Measurements from ENCODE around the gene BCAS3. TPM values are rescaled to one million over a fixed set of nuclear protein-coding genes. Genes with fewer than 3 reads are reported as not detected.

BCAS3 gene
- total and polyA plus RNA-seq, 2 donors (not counting 1 experiment from before 2014, with no cell fraction given): 13.9 to 73.4 TPM

- Histone ChIP-seq H3K4me3 (ENCODE audit: control extremely low read depth in 1 of 5, extremely low read depth in 1 of 5, insufficient read depth in 1 of 5, low read depth in 2 of 5, low read length in 4 of 5) (no peak overlapping the region), H3K4me2 (replicated peaks; ENCODE audit: low read depth, low read length, poor library complexity, severe bottlenecking) (no peak overlapping the region), H3K36me3 (replicated peaks in 1 of 2; ENCODE audit: control extremely low read depth in 1 of 2, control insufficient read depth in 1 of 2, extremely low read depth in 1 of 2, insufficient read depth in 2 of 2, low read length in 1 of 2) (no peaks in the 10 kb centered on the region), H2AFZ (ENCODE audit: insufficient read depth, low read depth, low read length, poor library complexity, severe bottlenecking) (no peak overlapping the region), H3K27ac (ENCODE audit: low read length in 2 of 2) (no peak overlapping the region), H3K4me1 (ENCODE audit: control insufficient read depth in 2 of 2, insufficient read depth in 2 of 2, low read length in 2 of 2) (no peaks in the 10 kb centered on the region), H3K27me3 (replicated peaks in 1 of 4; ENCODE audit: control extremely low read depth in 1 of 4, control insufficient read depth in 3 of 4, insufficient read depth in 4 of 4, low read length in 3 of 4) (no peaks in the 10 kb centered on the region), H4K20me1 (ENCODE audit: control insufficient read depth, insufficient read depth, low read length, poor library complexity, severe bottlenecking) (no peaks in the 10 kb centered on the region), H3K9ac (ENCODE audit: low read length) (no peak overlapping the region), H3K9me3 (ENCODE audit: control extremely low read depth in 1 of 3, control insufficient read depth in 2 of 3, insufficient read depth in 1 of 3, low read length in 2 of 3) (peaks cover 0 to 4% (median 2%) of the 10 kb centered on the region in 3 donors), H3K79me2 (ENCODE audit: control insufficient read depth, insufficient read depth, low read length) (no peaks in the 10 kb centered on the region)
- no peak overlapping the region for H3K4me3 Mint-ChIP-seq
- ATAC-seq (ENCODE audit: low read depth): no peak
- intact Hi-C loops (cut with micrococcal nuclease): no loop called here
- ChIA-PET POLR2A (no interaction called here), CTCF (no interaction called here)
- H3K27ac Mint-ChIP-seq: no peak overlapping the region
- no peak for DNase-seq
- no peaks in the 10 kb centered on the region for H3K4me1 Mint-ChIP-seq
- no peaks in the 10 kb centered on the region for H3K9me3 Mint-ChIP-seq (ENCODE audit: insufficient read depth)
- H3K27me3 Mint-ChIP-seq: no peaks in the 10 kb centered on the region
- WGBS (ENCODE audit: insufficient coverage): 97% methylated on average over 7 of the region's 7 CpGs
- TF ChIP-seq EZH2 (IDR thresholded peaks at IDR 0.05; ENCODE audit: borderline replicate concordance, insufficient read depth, low read depth, low read length, poor library complexity, severe bottlenecking): no peak
- no peak for TF ChIP-seq CTCF (IDR thresholded peaks at IDR 0.05)
These were observed 559.6 kb downstream of the BCAS3 start for GRCh38 chr17:61237275-61237674.

GRCh38 chr17:61238455-61238933 lies 560.8 kb downstream of the BCAS3 start:
- DNase-seq: no peak
- TF ChIP-seq EZH2 (IDR thresholded peaks at IDR 0.05; ENCODE audit: borderline replicate concordance, insufficient read depth, low read depth, low read length, poor library complexity, severe bottlenecking): no peak
- TF ChIP-seq CTCF (IDR thresholded peaks at IDR 0.05): no peak
- Mint-ChIP-seq H3K9me3 (ENCODE audit: insufficient read depth) (no peaks in the 10 kb centered on the region), H3K4me3 (no peak overlapping the region), H3K4me1 (no peaks in the 10 kb centered on the region), H3K27me3 (no peaks in the 10 kb centered on the region), H3K27ac (no peak overlapping the region)
- whole genome bisulfite sequencing (ENCODE audit: insufficient coverage): 94% methylated on average over 4 of the region's 6 CpGs
- H3K4me3 ChIP-seq (ENCODE audit: control extremely low read depth in 1 of 5, extremely low read depth in 1 of 5, insufficient read depth in 1 of 5, low read depth in 2 of 5, low read length in 4 of 5): no peak overlapping the region
- no peak overlapping the region for H3K4me2 ChIP-seq (replicated peaks; ENCODE audit: low read depth, low read length, poor library complexity, severe bottlenecking)
- ATAC-seq (ENCODE audit: low read depth): no peak
- intact Hi-C loops (cut with micrococcal nuclease): no loop called here
- no peaks in the 10 kb centered on the region for H3K27me3 ChIP-seq (replicated peaks in 1 of 4; ENCODE audit: control extremely low read depth in 1 of 4, control insufficient read depth in 3 of 4, insufficient read depth in 4 of 4, low read length in 3 of 4)
- peaks cover 0 to 4% (median 2%) of the 10 kb centered on the region in 3 donors for H3K9me3 ChIP-seq (ENCODE audit: control extremely low read depth in 1 of 3, control insufficient read depth in 2 of 3, insufficient read depth in 1 of 3, low read length in 2 of 3)
- H3K4me1 ChIP-seq (ENCODE audit: control insufficient read depth in 2 of 2, insufficient read depth in 2 of 2, low read length in 2 of 2): no peaks in the 10 kb centered on the region
- ChIA-PET CTCF (no interaction called here), POLR2A (no interaction called here)
- no peaks in the 10 kb centered on the region for H3K36me3 ChIP-seq (replicated peaks in 1 of 2; ENCODE audit: control extremely low read depth in 1 of 2, control insufficient read depth in 1 of 2, extremely low read depth in 1 of 2, insufficient read depth in 2 of 2, low read length in 1 of 2)
- H4K20me1 ChIP-seq (ENCODE audit: control insufficient read depth, insufficient read depth, low read length, poor library complexity, severe bottlenecking): no peaks in the 10 kb centered on the region
- no peak overlapping the region for H3K27ac ChIP-seq (ENCODE audit: low read length in 2 of 2)
- no peaks in the 10 kb centered on the region for H3K79me2 ChIP-seq (ENCODE audit: control insufficient read depth, insufficient read depth, low read length)
- no peak overlapping the region for H3K9ac ChIP-seq (ENCODE audit: low read length)
- H2AFZ ChIP-seq (ENCODE audit: insufficient read depth, low read depth, low read length, poor library complexity, severe bottlenecking): no peak overlapping the region
